DMS114 treated with DMSO at 0.1 percent for 48 hours (cell line): ENCODE results near the gene SOX9.

Experiments used
- DNase-seq: peaks from one replicate; lab custom pipeline; 2025; ENCODE audit not compliant: unreplicated experiment; lab: John Stamatoyannopoulos, UW

Gene SOX9

GRCh38 chr17:72158895-72159885, 38.4 kb downstream of the SOX9 start:
- DNase-seq, result no peak

GRCh38 chr17:72162569-72162968, 41.7 kb downstream of the SOX9 start:
- DNase-seq, result no peak

GRCh38 chr17:72163474-72163873, 42.7 kb downstream of the SOX9 start:
- no peak for DNase-seq

GRCh38 chr17:72164158-72164739, 43.4 kb downstream of the SOX9 start:
- no peak for DNase-seq

GRCh38 chr17:72165192-72165866, 44.5 kb downstream of the SOX9 start:
- DNase-seq, result no peak

- DNase-seq, result no peak
Measured at GRCh38 chr17:72165867-72166439, 45.1 kb downstream of the SOX9 start.

GRCh38 chr17:72167593-72167992, 46.8 kb downstream of the SOX9 start:
- DNase-seq, result no peak

GRCh38 chr17:72169823-72170222, 49.0 kb downstream of the SOX9 start:
- no peak for DNase-seq

GRCh38 chr17:72171703-72172667, 51.2 kb downstream of the SOX9 start:
- DNase-seq, result no peak

GRCh38 chr17:72173499-72174116, 52.8 kb downstream of the SOX9 start:
- no peak for DNase-seq

GRCh38 chr17:72175263-72175662, 54.4 kb downstream of the SOX9 start:
- DNase-seq, result no peak
